ENCODE results near the gene C2orf42. TPM values are rescaled to one million over a fixed set of nuclear protein-coding genes. Genes with fewer than 3 reads are reported as not detected.
"Not testable (repeated sequence)": the region's sequence is repeated elsewhere in the genome, so short reads cannot be mapped to it uniquely, and the experiment has no call there.

C2orf42 gene
- total and polyA plus RNA-seq, 2 experiments from 2014 or later = 10.1 to 22.0 TPM

DNA sequence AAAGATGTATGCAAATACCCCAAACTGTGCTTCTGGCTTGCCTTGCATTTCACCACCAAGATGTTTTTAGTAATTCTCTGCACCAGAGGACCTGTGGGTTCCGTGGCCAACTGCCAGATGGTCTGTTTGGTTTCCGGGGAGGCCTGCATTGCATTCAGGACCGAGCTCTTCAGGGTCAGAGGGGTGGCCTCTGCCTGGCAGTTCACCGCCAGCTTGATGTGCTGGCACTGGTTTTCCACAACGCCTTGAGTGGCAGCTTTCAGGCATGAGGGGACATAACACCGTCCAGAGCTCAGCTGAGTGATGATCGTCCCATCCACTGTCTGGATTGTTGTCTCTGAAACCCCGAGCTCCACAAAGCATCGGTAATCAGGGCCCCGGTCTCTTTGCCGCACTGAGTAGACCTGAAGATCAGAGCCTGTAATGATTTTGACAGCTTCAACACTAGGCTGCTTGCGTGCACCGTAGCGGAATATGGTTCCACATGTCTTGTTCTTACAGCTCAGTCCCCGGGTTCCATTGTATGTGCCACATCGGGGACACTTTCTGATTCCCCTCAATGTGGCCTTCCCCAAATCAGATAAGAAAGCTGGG is 9.4 kb downstream of the C2orf42 start:
- Histone ChIP-seq H4K20me1 (ENCODE audit: insufficient read depth, poor library complexity, severe bottlenecking) (no peaks in the 10 kb centered on the region), H3K9me2 (replicated peaks; ENCODE audit: insufficient read depth) (no peaks in the 10 kb centered on the region), H2AFZ (no peak overlapping the region), H3K4me3 (no peak overlapping the region), H3K4me2 (no peak overlapping the region), H3K4me1 (ENCODE audit: insufficient read depth) (no peaks in the 10 kb centered on the region), H3K9me3 (ENCODE audit: low read depth) (no peaks in the 10 kb centered on the region), H3K79me2 (peaks cover 4% of the 10 kb centered on the region), H3K36me3 (replicated peaks; ENCODE audit: insufficient read depth, low read depth) (no peaks in the 10 kb centered on the region), H3K27me3 (no peaks in the 10 kb centered on the region), H3K27ac (no peak overlapping the region)
- TF ChIP-seq EZH2phosphoT487 (IDR thresholded peaks at IDR 0.05; ENCODE audit: low read depth, severe bottlenecking, unreplicated experiment) = no peak
- no peak for TF ChIP-seq EZH2 (IDR thresholded peaks at IDR 0.05; ENCODE audit: borderline replicate concordance)
- TF ChIP-seq, protein P1, sequence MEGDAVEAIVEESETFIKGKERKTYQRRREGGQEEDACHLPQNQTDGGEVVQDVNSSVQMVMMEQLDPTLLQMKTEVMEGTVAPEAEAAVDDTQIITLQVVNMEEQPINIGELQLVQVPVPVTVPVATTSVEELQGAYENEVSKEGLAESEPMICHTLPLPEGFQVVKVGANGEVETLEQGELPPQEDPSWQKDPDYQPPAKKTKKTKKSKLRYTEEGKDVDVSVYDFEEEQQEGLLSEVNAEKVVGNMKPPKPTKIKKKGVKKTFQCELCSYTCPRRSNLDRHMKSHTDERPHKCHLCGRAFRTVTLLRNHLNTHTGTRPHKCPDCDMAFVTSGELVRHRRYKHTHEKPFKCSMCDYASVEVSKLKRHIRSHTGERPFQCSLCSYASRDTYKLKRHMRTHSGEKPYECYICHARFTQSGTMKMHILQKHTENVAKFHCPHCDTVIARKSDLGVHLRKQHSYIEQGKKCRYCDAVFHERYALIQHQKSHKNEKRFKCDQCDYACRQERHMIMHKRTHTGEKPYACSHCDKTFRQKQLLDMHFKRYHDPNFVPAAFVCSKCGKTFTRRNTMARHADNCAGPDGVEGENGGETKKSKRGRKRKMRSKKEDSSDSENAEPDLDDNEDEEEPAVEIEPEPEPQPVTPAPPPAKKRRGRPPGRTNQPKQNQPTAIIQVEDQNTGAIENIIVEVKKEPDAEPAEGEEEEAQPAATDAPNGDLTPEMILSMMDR (IDR thresholded peaks at IDR 0.05; ENCODE audit: poor library complexity) = no peak
- no peak for DNase-seq (ENCODE audit: low spot score)
- WGBS (ENCODE audit: low lambda C conversion rate, missing lambda C conversion rate) = 95% methylated on average over 16 of the region's 16 CpGs

DNA sequence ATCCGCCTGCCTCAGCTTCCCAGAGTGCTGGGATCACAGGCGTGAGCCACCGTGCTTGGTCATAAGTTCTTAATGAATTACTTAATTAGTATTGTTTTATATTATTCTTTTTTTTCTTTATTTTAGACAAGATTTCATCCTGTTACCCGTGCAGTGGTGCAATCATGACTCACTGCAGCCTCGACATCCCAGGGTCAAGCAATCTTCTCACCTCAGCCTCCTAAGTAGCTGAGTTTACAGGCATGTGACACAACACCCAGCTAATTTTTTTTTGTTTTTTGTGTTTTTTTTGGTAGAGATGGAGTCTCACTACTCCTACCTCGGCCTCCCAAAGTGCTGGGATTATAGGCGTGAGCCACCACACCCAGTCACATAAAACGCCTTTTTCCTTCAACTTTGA is 17.3 kb downstream of the C2orf42 start:
- Histone ChIP-seq H3K4me2 (no peak overlapping the region), H4K20me1 (ENCODE audit: insufficient read depth, poor library complexity, severe bottlenecking) (no peaks in the 10 kb centered on the region), H2AFZ (no peak overlapping the region), H3K9me3 (ENCODE audit: low read depth) (no peaks in the 10 kb centered on the region), H3K4me3 (no peak overlapping the region), H3K79me2 (no peaks in the 10 kb centered on the region), H3K27ac (no peak overlapping the region), H3K27me3 (no peaks in the 10 kb centered on the region), H3K4me1 (ENCODE audit: insufficient read depth) (no peaks in the 10 kb centered on the region), H3K36me3 (replicated peaks; ENCODE audit: insufficient read depth, low read depth) (no peaks in the 10 kb centered on the region), H3K9me2 (replicated peaks; ENCODE audit: insufficient read depth) (no peaks in the 10 kb centered on the region)
- no peak for TF ChIP-seq EZH2 (IDR thresholded peaks at IDR 0.05; ENCODE audit: borderline replicate concordance)
- TF ChIP-seq, protein P1 (IDR thresholded peaks at IDR 0.05; ENCODE audit: poor library complexity) = no peak
- no peak for TF ChIP-seq EZH2phosphoT487 (IDR thresholded peaks at IDR 0.05; ENCODE audit: low read depth, severe bottlenecking, unreplicated experiment)
- 93% methylated on average over 8 of the region's 8 CpGs for WGBS (ENCODE audit: low lambda C conversion rate, missing lambda C conversion rate)
- no peak for DNase-seq (ENCODE audit: low spot score)

DNA sequence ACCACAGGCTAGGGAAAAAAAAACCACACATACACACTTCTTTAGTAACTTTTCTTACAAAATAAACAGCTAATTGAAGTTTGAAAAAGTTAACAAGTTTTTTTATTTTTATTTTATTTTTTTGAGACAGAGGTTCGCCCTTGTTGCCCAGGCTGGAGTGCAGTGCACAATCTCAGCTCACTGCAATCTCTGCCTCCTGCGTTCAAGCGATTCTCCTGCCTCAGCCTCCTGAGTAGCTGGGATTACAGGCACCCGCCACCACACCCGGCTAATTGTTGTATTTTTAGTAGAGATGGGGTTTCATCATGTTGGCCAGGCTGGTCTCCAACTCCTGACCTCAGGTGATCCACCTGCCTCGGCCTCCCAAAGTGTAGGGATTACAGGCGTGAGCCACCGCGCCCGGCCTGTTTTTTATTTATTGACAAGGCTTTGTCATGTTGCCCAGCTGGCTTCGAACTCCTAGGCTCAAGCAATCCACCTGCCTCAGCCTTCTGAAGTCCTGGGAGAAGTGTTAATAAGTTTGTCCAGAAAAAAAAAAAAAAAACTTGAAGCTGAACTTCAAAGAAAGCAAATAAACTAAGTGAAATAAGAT is 21.1 kb downstream of the C2orf42 start:
- H3K4me1 ChIP-seq (ENCODE audit: insufficient read depth); H3K79me2 ChIP-seq; H2AFZ ChIP-seq; H3K4me3 ChIP-seq; H3K27me3 ChIP-seq; H4K20me1 ChIP-seq (ENCODE audit: insufficient read depth, poor library complexity, severe bottlenecking); H3K36me3 ChIP-seq (replicated peaks; ENCODE audit: insufficient read depth, low read depth); H3K9me2 ChIP-seq (replicated peaks; ENCODE audit: insufficient read depth); H3K27ac ChIP-seq; H3K9me3 ChIP-seq (ENCODE audit: low read depth); H3K4me2 ChIP-seq; DNase-seq (ENCODE audit: low spot score): not testable (repeated sequence)
- 98% methylated on average over 11 of the region's 11 CpGs for WGBS (ENCODE audit: low lambda C conversion rate, missing lambda C conversion rate)

DNA sequence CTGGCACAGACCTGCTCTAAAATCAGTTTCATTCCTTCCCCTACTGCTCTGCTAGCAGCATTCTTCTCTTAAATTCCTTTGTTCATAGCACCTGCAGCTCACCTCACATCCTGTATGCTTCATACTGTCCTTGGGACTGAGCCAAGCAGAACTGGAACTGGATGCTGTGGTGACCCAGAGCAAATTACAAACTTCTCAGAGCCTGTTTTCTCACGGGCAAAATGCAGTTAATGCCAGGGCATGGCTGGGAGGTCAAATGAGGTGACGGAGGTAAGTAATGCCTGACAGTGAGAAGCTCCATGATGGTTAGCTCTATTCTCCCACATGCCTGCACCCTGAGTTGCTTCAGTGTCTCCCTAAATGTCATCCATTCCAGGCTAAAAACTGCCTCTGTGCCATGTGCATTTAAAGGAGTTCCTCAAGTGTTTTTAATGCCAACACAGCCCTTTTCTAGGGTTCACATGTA is 29.7 kb downstream of the C2orf42 start:
- H3K9me2 ChIP-seq (replicated peaks; ENCODE audit: insufficient read depth) = no peaks in the 10 kb centered on the region
- H3K36me3 ChIP-seq (replicated peaks; ENCODE audit: insufficient read depth, low read depth) = no peaks in the 10 kb centered on the region
- no peaks in the 10 kb centered on the region for H3K4me1 ChIP-seq (ENCODE audit: insufficient read depth)
- no peaks in the 10 kb centered on the region for H3K9me3 ChIP-seq (ENCODE audit: low read depth)
- DNase-seq (ENCODE audit: low spot score) = no peak
- H4K20me1 ChIP-seq (ENCODE audit: insufficient read depth, poor library complexity, severe bottlenecking) = no peaks in the 10 kb centered on the region
- H3K4me2 ChIP-seq = no peak overlapping the region
- no peaks in the 10 kb centered on the region for H3K27me3 ChIP-seq
- no peak overlapping the region for H3K4me3 ChIP-seq
- TF ChIP-seq EZH2phosphoT487 (IDR thresholded peaks at IDR 0.05; ENCODE audit: low read depth, severe bottlenecking, unreplicated experiment) (no peak), EZH2 (IDR thresholded peaks at IDR 0.05; ENCODE audit: borderline replicate concordance) (no peak)
- TF ChIP-seq, protein P1 (IDR thresholded peaks at IDR 0.05; ENCODE audit: poor library complexity) = no peak
- no peak overlapping the region for H2AFZ ChIP-seq
- 92% methylated on average over 2 of the region's 2 CpGs for WGBS (ENCODE audit: low lambda C conversion rate, missing lambda C conversion rate)
- no peaks in the 10 kb centered on the region for H3K79me2 ChIP-seq
- H3K27ac ChIP-seq = no peak overlapping the region

Data from hepatocyte (in vitro differentiated cells).